Caco-2 (cell line): ENCODE data around the gene MOB3B. TPM values are rescaled to one million over a fixed set of nuclear protein-coding genes. Genes with fewer than 3 reads are reported as not detected.

ENCODE experiments used
- BruUV-seq: library from RNA; stranded (reverse); fragments of 400-500 nt; replicated peaks from 2 replicates; lab custom pipeline; 2021; lab: Mats Ljungman, UMichigan
- CTCF ChIA-PET: fragments of 300-600 bp; sonication (Branson Sonifier 250); formaldehyde crosslinking; loops from one replicate; lab custom pipeline; 2022; ENCODE audit warnings: antibody characterized with exemption; lab: Charles Lee
- POLR2A ChIA-PET: fragments of 300-600 bp; sonication (Branson Sonifier 250); formaldehyde crosslinking; loops from one replicate; lab custom pipeline; 2022; ENCODE audit warnings: antibody characterized with exemption; lab: Charles Lee
- DNase-seq, 2 experiments: peaks; one replicate each; pipeline versions ENCODE4 v3.0.0 to v3.0.0-alpha.2; 2020 to 2022
- H3K27me3 ChIP-seq: replicated peaks from 2 replicates; pipeline ENCODE4 v1.6.0; 2011; ENCODE audit warnings: low read length; ENCODE audit not compliant: control insufficient read depth, insufficient read depth
- H3K36me3 ChIP-seq: 2 replicates; pipeline ENCODE4 v1.5.1; 2011; ENCODE audit warnings: low read length; ENCODE audit not compliant: control insufficient read depth, insufficient read depth
- H3K4me1 ChIP-seq: fragments of 250-450 bp; sonication (Bioruptor Pico); 2 replicates; pipeline ENCODE4 v1.5.1; 2020; ENCODE audit warnings: mild to moderate bottlenecking
- H3K4me3 ChIP-seq: 2 replicates; pipeline ENCODE4 v1.5.1; 2011; ENCODE audit warnings: low read depth, mild to moderate bottlenecking, control low read depth, low read length
- H3K9me3 ChIP-seq: fragments of 250-450 bp; sonication (Bioruptor Pico); 2 replicates; pipeline ENCODE4 v1.5.1; 2020; ENCODE audit warnings: mild to moderate bottlenecking, moderate library complexity
- H3K27ac Mint-ChIP-seq: one replicate; pipeline ENCODE4 v1.8.0; 2022; ENCODE audit warnings: mixed read lengths; ENCODE audit not compliant: unreplicated experiment
- H3K27me3 Mint-ChIP-seq: one replicate; pipeline ENCODE4 v1.8.0; 2022; ENCODE audit warnings: mixed read lengths; ENCODE audit not compliant: insufficient read depth, unreplicated experiment
- H3K36me3 Mint-ChIP-seq: one replicate; pipeline ENCODE4 v1.8.0; 2022; ENCODE audit warnings: mild to moderate bottlenecking, mixed read lengths; ENCODE audit not compliant: insufficient read depth, unreplicated experiment
- H3K4me1 Mint-ChIP-seq: one replicate; pipeline ENCODE4 v1.8.0; 2022; ENCODE audit warnings: low read depth, mixed read lengths; ENCODE audit not compliant: unreplicated experiment
- H3K4me3 Mint-ChIP-seq: one replicate; pipeline ENCODE4 v1.8.0; 2022; ENCODE audit warnings: mild to moderate bottlenecking, moderate library complexity, mixed read lengths; ENCODE audit not compliant: unreplicated experiment
- H3K9me3 Mint-ChIP-seq: one replicate; pipeline ENCODE4 v1.8.0; 2022; ENCODE audit warnings: mixed read lengths; ENCODE audit not compliant: unreplicated experiment
- CTCF ChIP-seq, 2 experiments: fragments of 200-600 bp in 1 of 2; IDR thresholded peaks; 1 replicate in 1 of 2; 2 replicates in 1 of 2; pipeline versions ENCODE4 v1.5.1 to v1.8.0; 2011 to 2022; ENCODE audit warnings: antibody characterized with exemption in 1 of 2, control low read depth in 1 of 2, inconsistent platforms in 1 of 2, low read depth in 1 of 2, low read length in 1 of 2, mild to moderate bottlenecking in 1 of 2, moderate library complexity in 1 of 2; ENCODE audit not compliant: insufficient read depth in 1 of 2, severe bottlenecking in 1 of 2, unreplicated experiment in 1 of 2
- intact Hi-C: fragments of 100-400 bp; cut with micrococcal nuclease; formaldehyde crosslinking; loops from one replicate; pipeline ENCODE4 v1.10.0; 2022; ENCODE audit not compliant: unreplicated experiment
- total RNA-seq: library from RNA; stranded (reverse); gene quantifications from 2 replicates; pipeline ENCODE4 v1.2.3, GENCODE V29; 2022

The MOB3B gene
- total RNA-seq, 1 experiment from 2014 or later = 5.3 TPM

GRCh38 chr9:27518006-27518405 is 11.6 kb downstream of the MOB3B start:
- no peaks in the 10 kb centered on the region for H3K9me3 Mint-ChIP-seq
- CTCF ChIA-PET = no interaction called here
- no peak overlapping the region for H3K27ac Mint-ChIP-seq
- H3K4me1 Mint-ChIP-seq = no peaks in the 10 kb centered on the region
- no peak overlapping the region for H3K4me3 ChIP-seq
- no peaks in the 10 kb centered on the region for H3K36me3 ChIP-seq
- no peaks in the 10 kb centered on the region for H3K27me3 ChIP-seq
- intact Hi-C loops = no loop called here
- H3K9me3 ChIP-seq = no peaks in the 10 kb centered on the region
- BruUV-seq = no TSS peak
- H3K27me3 Mint-ChIP-seq = no peaks in the 10 kb centered on the region
- no peak overlapping the region for H3K4me3 Mint-ChIP-seq
- DNase-seq = no peak
- H3K36me3 Mint-ChIP-seq = peaks cover 5% of the 10 kb centered on the region
- no peak for TF ChIP-seq CTCF (IDR thresholded peaks at IDR 0.05; ENCODE audit: insufficient read depth in 1 of 2, low read depth in 1 of 2, low read length in 1 of 2, severe bottlenecking in 1 of 2, unreplicated experiment in 1 of 2)
- H3K4me1 ChIP-seq = no peaks in the 10 kb centered on the region
- POLR2A ChIA-PET = no interaction called here

- H3K27me3 Mint-ChIP-seq = no peaks in the 10 kb centered on the region
- H3K27ac Mint-ChIP-seq = no peak overlapping the region
- no peak overlapping the region for H3K4me3 ChIP-seq
- H3K9me3 Mint-ChIP-seq = no peaks in the 10 kb centered on the region
- H3K4me3 Mint-ChIP-seq = no peak overlapping the region
- H3K36me3 Mint-ChIP-seq = peaks cover 5% of the 10 kb centered on the region
- POLR2A ChIA-PET = no interaction called here
- no peaks in the 10 kb centered on the region for H3K4me1 ChIP-seq
- CTCF ChIA-PET = no interaction called here
- no peaks in the 10 kb centered on the region for H3K4me1 Mint-ChIP-seq
- intact Hi-C loops = no loop called here
- DNase-seq = no peak
- no peak for TF ChIP-seq CTCF (IDR thresholded peaks at IDR 0.05; ENCODE audit: insufficient read depth in 1 of 2, low read depth in 1 of 2, low read length in 1 of 2, severe bottlenecking in 1 of 2, unreplicated experiment in 1 of 2)
- H3K27me3 ChIP-seq = no peaks in the 10 kb centered on the region
- BruUV-seq = no TSS peak
- no peaks in the 10 kb centered on the region for H3K36me3 ChIP-seq
- H3K9me3 ChIP-seq = no peaks in the 10 kb centered on the region
These were observed 15.1 kb downstream of the MOB3B start for GRCh38 chr9:27514551-27514950.

GRCh38 chr9:27511771-27512170 is 17.8 kb downstream of the MOB3B start:
- H3K27me3 Mint-ChIP-seq = no peaks in the 10 kb centered on the region
- intact Hi-C loops = no loop called here
- H3K4me3 Mint-ChIP-seq = no peak overlapping the region
- no peak overlapping the region for H3K27ac Mint-ChIP-seq
- Histone ChIP-seq H3K36me3 (no peaks in the 10 kb centered on the region), H3K27me3 (no peaks in the 10 kb centered on the region), H3K9me3 (no peaks in the 10 kb centered on the region), H3K4me1 (no peaks in the 10 kb centered on the region), H3K4me3 (no peak overlapping the region)
- ChIA-PET POLR2A (no interaction called here), CTCF (no interaction called here)
- TF ChIP-seq CTCF (IDR thresholded peaks at IDR 0.05; ENCODE audit: insufficient read depth in 1 of 2, low read depth in 1 of 2, low read length in 1 of 2, severe bottlenecking in 1 of 2, unreplicated experiment in 1 of 2) = no peak
- DNase-seq = no peak
- no peaks in the 10 kb centered on the region for H3K4me1 Mint-ChIP-seq
- no TSS peak for BruUV-seq
- no peaks in the 10 kb centered on the region for H3K9me3 Mint-ChIP-seq
- H3K36me3 Mint-ChIP-seq = no peaks in the 10 kb centered on the region
